ENCODE data around the gene SSC5D. TPM values are rescaled to one million over a fixed set of nuclear protein-coding genes. Genes with fewer than 3 reads are reported as not detected.

The SSC5D gene
- total RNA-seq, 1 experiment from 2014 or later = 0.26 TPM

DNA sequence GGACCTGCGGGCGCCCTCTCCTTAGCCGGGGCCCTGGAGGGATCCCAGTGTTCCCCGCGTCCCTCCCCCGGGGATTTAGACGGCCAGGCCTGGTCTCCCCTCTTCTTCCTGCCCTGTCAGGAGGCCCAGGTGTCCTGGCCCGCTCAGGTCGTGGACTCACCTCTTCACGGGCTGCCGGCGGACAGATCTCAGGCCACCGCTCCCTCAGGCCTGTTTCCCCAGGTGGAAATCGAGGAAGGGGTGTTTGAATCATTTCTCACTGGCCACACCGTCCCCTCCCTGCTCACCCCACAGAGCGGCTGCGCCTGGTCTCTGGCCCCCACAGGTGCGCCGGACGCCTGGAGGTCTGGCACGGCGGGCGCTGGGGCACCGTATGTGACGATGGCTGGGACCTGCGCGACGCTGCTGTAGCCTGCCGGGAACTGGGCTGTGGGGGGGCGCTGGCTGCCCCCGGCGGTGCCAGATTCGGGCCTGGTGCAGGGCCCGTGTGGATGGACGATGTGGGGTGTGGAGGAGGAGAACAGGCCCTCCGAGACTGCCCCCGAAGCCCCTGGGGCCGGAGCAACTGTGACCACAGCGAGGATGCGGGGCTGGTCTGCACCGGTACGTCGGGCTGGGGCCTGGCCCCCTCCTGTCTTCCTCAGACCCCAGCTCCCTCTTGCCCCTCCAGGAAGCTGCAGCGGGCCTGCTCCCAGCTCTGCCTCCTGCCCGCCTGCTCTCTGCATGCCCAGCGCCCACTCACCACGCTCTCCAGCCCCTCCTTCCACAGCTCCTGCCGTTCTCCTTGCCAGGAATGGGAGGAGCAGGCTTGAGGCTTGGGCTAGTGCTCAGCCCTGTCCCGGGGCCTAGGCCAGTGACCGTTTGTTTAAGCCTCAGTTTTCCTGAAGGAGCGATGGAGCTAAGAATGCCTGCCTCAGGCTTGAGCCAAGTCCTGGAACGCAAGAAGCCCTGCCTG, 2.5 kb downstream of the SSC5D start:
- Mint-ChIP-seq H3K36me3 (ENCODE audit: insufficient read depth, unreplicated experiment) (peaks cover 31% of the 10 kb centered on the region), H3K4me3 (ENCODE audit: low read depth, unreplicated experiment) (no peak overlapping the region), H3K4me1 (ENCODE audit: low read depth, unreplicated experiment) (peaks cover 8% of the 10 kb centered on the region), H3K27me3 (ENCODE audit: unreplicated experiment) (peaks cover 54% of the 10 kb centered on the region), H3K27ac (ENCODE audit: unreplicated experiment) (no peak overlapping the region), H3K9me3 (ENCODE audit: low read depth, unreplicated experiment) (no peaks in the 10 kb centered on the region)
- no TSS peak for BruUV-seq (replicated peaks)
- CTCF ChIA-PET = interaction anchor here (0.5 to 0.9 kb wide), 4 partner anchors 15 to 373 kb away, joined by 3 to 7 read pairs (median 4); partner anchors contain the start of gene PPP1R12C
- TF ChIP-seq, protein P1, sequence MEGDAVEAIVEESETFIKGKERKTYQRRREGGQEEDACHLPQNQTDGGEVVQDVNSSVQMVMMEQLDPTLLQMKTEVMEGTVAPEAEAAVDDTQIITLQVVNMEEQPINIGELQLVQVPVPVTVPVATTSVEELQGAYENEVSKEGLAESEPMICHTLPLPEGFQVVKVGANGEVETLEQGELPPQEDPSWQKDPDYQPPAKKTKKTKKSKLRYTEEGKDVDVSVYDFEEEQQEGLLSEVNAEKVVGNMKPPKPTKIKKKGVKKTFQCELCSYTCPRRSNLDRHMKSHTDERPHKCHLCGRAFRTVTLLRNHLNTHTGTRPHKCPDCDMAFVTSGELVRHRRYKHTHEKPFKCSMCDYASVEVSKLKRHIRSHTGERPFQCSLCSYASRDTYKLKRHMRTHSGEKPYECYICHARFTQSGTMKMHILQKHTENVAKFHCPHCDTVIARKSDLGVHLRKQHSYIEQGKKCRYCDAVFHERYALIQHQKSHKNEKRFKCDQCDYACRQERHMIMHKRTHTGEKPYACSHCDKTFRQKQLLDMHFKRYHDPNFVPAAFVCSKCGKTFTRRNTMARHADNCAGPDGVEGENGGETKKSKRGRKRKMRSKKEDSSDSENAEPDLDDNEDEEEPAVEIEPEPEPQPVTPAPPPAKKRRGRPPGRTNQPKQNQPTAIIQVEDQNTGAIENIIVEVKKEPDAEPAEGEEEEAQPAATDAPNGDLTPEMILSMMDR (IDR thresholded peaks at IDR 0.05; ENCODE audit: unreplicated experiment) = no peak
- no peak for DNase-seq
- intact Hi-C loops (cut with micrococcal nuclease; ENCODE audit: unreplicated experiment) = no loop called here

DNA sequence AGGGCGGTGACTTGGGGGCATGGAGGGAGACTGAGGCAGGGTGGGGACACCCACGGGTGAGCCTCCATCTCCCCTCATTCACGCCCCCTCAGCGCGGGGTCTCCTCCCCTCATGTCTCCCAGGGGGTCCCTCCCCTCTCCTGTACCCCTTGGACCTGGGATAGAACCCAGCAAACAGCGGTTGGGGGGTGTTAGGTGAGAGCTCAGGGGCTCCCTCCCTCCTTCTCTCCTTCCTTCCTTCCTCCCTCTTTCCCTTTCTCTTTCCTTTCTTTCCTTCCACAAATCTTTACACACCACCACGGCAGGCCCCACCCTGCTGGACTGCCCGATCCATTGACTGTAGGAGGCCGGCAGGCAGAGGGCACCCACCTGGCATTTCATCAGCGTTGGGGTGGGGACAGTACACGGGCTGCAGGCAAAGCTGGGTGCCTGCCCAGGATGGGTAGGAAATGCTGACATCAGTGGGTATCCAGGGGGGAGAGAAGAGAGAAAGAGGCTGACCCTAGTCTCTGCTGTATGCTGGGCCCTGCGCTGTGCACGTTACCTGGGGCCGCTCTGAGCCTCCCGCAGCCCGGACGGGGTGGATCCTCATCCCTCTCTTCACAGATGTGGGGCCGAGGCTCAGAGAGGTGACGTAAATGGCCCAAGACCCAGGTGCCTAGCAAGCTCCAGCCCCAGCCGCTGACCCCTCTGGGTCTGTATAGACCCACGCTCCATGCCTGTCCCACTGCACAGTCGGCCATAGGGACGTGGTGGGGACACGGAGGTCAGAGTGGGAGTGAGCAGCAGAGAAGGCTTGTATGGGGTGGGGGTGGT, 3.5 kb downstream of the SSC5D start:
- CTCF ChIA-PET = interaction anchor here (0.9 kb wide), 1 partner anchor 345 kb away, joined by 4 read pairs; no protein-coding TSS in a partner anchor
- Mint-ChIP-seq H3K4me3 (ENCODE audit: low read depth, unreplicated experiment) (no peak overlapping the region), H3K9me3 (ENCODE audit: low read depth, unreplicated experiment) (no peaks in the 10 kb centered on the region), H3K4me1 (ENCODE audit: low read depth, unreplicated experiment) (no peaks in the 10 kb centered on the region), H3K36me3 (ENCODE audit: insufficient read depth, unreplicated experiment) (peaks cover 24% of the 10 kb centered on the region), H3K27ac (ENCODE audit: unreplicated experiment) (no peak overlapping the region), H3K27me3 (ENCODE audit: unreplicated experiment) (peaks cover 64% of the 10 kb centered on the region)
- TF ChIP-seq, protein P1 (IDR thresholded peaks at IDR 0.05; ENCODE audit: unreplicated experiment) = no peak
- intact Hi-C loops (cut with micrococcal nuclease; ENCODE audit: unreplicated experiment) = no loop called here
- BruUV-seq (replicated peaks) = no TSS peak
- DNase-seq = no peak

DNA sequence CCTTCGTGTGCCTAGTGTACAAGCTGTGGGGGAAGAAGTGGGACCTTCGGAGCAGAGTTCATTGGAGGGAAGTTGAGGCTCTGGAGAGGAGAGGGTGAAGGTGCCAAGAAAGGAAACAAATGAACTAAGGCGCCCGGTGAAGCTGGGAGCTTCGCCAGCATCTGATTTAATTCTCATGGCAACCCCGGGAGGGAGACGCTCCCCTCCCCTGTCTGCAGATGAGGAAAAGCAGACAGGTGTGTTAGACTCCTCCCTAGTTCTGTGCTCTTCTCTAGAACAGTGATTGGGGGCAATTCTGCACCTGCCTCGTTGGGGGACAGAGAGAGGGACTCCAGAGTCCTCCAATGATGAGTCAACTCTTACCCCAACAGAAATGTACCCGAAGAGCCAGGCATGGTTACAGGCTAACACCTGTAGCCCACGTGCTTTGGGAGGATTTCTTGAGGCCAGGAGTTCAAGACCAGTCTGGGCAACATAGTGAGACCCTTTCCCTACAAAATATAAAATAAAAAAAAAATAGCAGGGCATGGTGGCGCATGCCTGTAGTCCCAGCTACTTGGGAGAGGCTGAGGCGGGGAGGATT, 4.2 kb downstream of the SSC5D start:
- Mint-ChIP-seq H3K4me3 (ENCODE audit: low read depth, unreplicated experiment) (no peak overlapping the region), H3K4me1 (ENCODE audit: low read depth, unreplicated experiment) (no peaks in the 10 kb centered on the region), H3K27me3 (ENCODE audit: unreplicated experiment) (peaks cover 71% of the 10 kb centered on the region), H3K27ac (ENCODE audit: unreplicated experiment) (no peak overlapping the region), H3K9me3 (ENCODE audit: low read depth, unreplicated experiment) (no peaks in the 10 kb centered on the region), H3K36me3 (ENCODE audit: insufficient read depth, unreplicated experiment) (peaks cover 18% of the 10 kb centered on the region)
- BruUV-seq (replicated peaks) = no TSS peak
- TF ChIP-seq, protein P1 (IDR thresholded peaks at IDR 0.05; ENCODE audit: unreplicated experiment) = no peak
- intact Hi-C loops (cut with micrococcal nuclease; ENCODE audit: unreplicated experiment) = no loop called here
- DNase-seq = no peak
- CTCF ChIA-PET = no interaction called here

DNA sequence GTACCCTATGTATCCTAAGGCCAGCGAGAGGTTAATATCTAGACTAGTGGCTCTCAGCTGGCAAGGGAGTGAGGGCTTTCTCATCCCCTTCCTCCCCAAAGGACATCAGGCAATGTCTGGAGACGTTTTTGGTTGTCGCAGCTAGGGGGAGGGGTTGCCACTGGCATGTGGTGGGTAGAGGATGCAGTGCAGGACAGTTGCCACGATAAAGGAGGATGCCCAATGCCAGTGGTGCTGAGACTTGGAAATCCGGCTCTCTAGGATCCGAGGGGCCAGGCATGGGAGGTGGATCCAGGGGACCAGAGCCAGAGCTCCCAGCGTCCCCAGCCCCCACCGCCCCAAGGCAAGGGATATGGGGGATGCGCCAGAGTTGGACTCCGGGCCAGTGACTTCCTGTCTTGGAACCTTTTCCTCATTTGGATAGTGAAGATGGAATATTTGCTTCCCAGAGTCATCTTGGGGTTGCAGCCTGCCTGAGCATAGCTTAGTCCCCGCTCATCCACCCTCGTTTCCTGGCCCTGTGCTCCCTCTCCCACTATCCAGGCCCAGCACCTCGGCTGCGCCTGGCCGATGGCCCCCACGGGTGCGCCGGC, 4.9 kb downstream of the SSC5D start:
- Mint-ChIP-seq H3K36me3 (ENCODE audit: insufficient read depth, unreplicated experiment) (peaks cover 11% of the 10 kb centered on the region), H3K9me3 (ENCODE audit: low read depth, unreplicated experiment) (no peaks in the 10 kb centered on the region), H3K27ac (ENCODE audit: unreplicated experiment) (no peak overlapping the region), H3K4me1 (ENCODE audit: low read depth, unreplicated experiment) (no peaks in the 10 kb centered on the region), H3K4me3 (ENCODE audit: low read depth, unreplicated experiment) (no peak overlapping the region), H3K27me3 (ENCODE audit: unreplicated experiment) (peaks cover 78% of the 10 kb centered on the region)
- intact Hi-C loops (cut with micrococcal nuclease; ENCODE audit: unreplicated experiment) = no loop called here
- TF ChIP-seq, protein P1 (IDR thresholded peaks at IDR 0.05; ENCODE audit: unreplicated experiment) = no peak
- BruUV-seq (replicated peaks) = no TSS peak
- no peak for DNase-seq
- CTCF ChIA-PET = no interaction called here

Measured in Calu3 (cell line).